ENCODE data around the gene FGFR1OP2. TPM values are rescaled to one million over a fixed set of nuclear protein-coding genes. Genes with fewer than 3 reads are reported as not detected.

Gene FGFR1OP2
- total RNA-seq, 2 experiments from 2014 or later, result 49.1 to 50.7 TPM

- Mint-ChIP-seq H3K4me3 (no peak overlapping the region), H3K36me3 (peaks cover 40% of the 10 kb centered on the region), H3K27ac (no peak overlapping the region), H3K4me1 (ENCODE audit: low read depth) (peaks cover 5% of the 10 kb centered on the region), H3K9me3 (no peaks in the 10 kb centered on the region), H3K27me3 (no peaks in the 10 kb centered on the region)
- intact Hi-C loops (cut with micrococcal nuclease), result no loop called here
- CTCF ChIA-PET, result no interaction called here
- DNase-seq, result no peak
- POLR2A ChIA-PET, result no interaction called here
These were observed 49.6 kb downstream of the FGFR1OP2 start for GRCh38 chr12:26987634-26988424.

- H3K9me3 Mint-ChIP-seq, result no peaks in the 10 kb centered on the region
- no peak overlapping the region for H3K4me3 Mint-ChIP-seq
- no peak for DNase-seq
- H3K4me1 Mint-ChIP-seq (ENCODE audit: low read depth), result peaks cover 5% of the 10 kb centered on the region
- H3K36me3 Mint-ChIP-seq, result peaks cover 39% of the 10 kb centered on the region
- no peak overlapping the region for H3K27ac Mint-ChIP-seq
- intact Hi-C loops (cut with micrococcal nuclease), result no loop called here
- ChIA-PET CTCF (interaction anchor here (0.5 kb wide), 1 partner anchor 70 kb away, joined by 3 read pairs; no protein-coding TSS in a partner anchor), POLR2A (no interaction called here)
- no peaks in the 10 kb centered on the region for H3K27me3 Mint-ChIP-seq
These were observed 50.4 kb downstream of the FGFR1OP2 start for GRCh38 chr12:26988703-26989102.

- no peak for DNase-seq
- CTCF ChIA-PET, result no interaction called here
- POLR2A ChIA-PET, result no interaction called here
- H3K4me1 Mint-ChIP-seq (ENCODE audit: low read depth), result no peaks in the 10 kb centered on the region
- H3K27ac Mint-ChIP-seq, result no peak overlapping the region
- intact Hi-C loops (cut with micrococcal nuclease), result no loop called here
- peaks cover 32% of the 10 kb centered on the region for H3K36me3 Mint-ChIP-seq
- H3K9me3 Mint-ChIP-seq, result no peaks in the 10 kb centered on the region
- H3K27me3 Mint-ChIP-seq, result no peaks in the 10 kb centered on the region
- H3K4me3 Mint-ChIP-seq, result no peak overlapping the region
These were observed 51.6 kb downstream of the FGFR1OP2 start for GRCh38 chr12:26989873-26990272.

GRCh38 chr12:26991826-26992225 lies 53.6 kb downstream of the FGFR1OP2 start:
- peaks cover 27% of the 10 kb centered on the region for H3K36me3 Mint-ChIP-seq
- no peaks in the 10 kb centered on the region for H3K9me3 Mint-ChIP-seq
- CTCF ChIA-PET, result no interaction called here

GRCh38 chr12:26994109-26994508 lies 55.8 kb downstream of the FGFR1OP2 start:
- no peak overlapping the region for H3K4me3 Mint-ChIP-seq
- H3K27me3 Mint-ChIP-seq, result no peaks in the 10 kb centered on the region
- no peaks in the 10 kb centered on the region for H3K4me1 Mint-ChIP-seq (ENCODE audit: low read depth)
- ChIA-PET CTCF (no interaction called here), POLR2A (no interaction called here)
- no peak overlapping the region for H3K27ac Mint-ChIP-seq
- intact Hi-C loops (cut with micrococcal nuclease), result no loop called here
- no peak for DNase-seq
- H3K36me3 Mint-ChIP-seq, result peaks cover 16% of the 10 kb centered on the region
- no peaks in the 10 kb centered on the region for H3K9me3 Mint-ChIP-seq

More at GRCh38 chr12:26991826-26992225, 53.6 kb downstream of the FGFR1OP2 start:
- intact Hi-C loops (cut with micrococcal nuclease), result no loop called here
- no peak for DNase-seq
- H3K27me3 Mint-ChIP-seq, result no peaks in the 10 kb centered on the region
- H3K4me1 Mint-ChIP-seq (ENCODE audit: low read depth), result no peaks in the 10 kb centered on the region
- POLR2A ChIA-PET, result interaction anchor here (0.9 kb wide), 1 partner anchor 17 kb away, joined by 3 read pairs; no protein-coding TSS in a partner anchor
- H3K27ac Mint-ChIP-seq, result no peak overlapping the region
- no peak overlapping the region for H3K4me3 Mint-ChIP-seq

- Mint-ChIP-seq H3K27ac (no peak overlapping the region), H3K4me3 (no peak overlapping the region), H3K4me1 (ENCODE audit: low read depth) (peaks cover 1% of the 10 kb centered on the region), H3K27me3 (no peaks in the 10 kb centered on the region), H3K36me3 (peaks cover 12% of the 10 kb centered on the region), H3K9me3 (no peaks in the 10 kb centered on the region)
- intact Hi-C loops (cut with micrococcal nuclease), result no loop called here
- ChIA-PET POLR2A (no interaction called here), CTCF (no interaction called here)
- no peak for DNase-seq
These were observed 57.4 kb downstream of the FGFR1OP2 start for GRCh38 chr12:26995706-26996105.

GRCh38 chr12:26997003-26997402 lies 58.7 kb downstream of the FGFR1OP2 start:
- no peak overlapping the region for H3K27ac Mint-ChIP-seq
- H3K36me3 Mint-ChIP-seq, result peaks cover 15% of the 10 kb centered on the region
- no peak for DNase-seq
- H3K27me3 Mint-ChIP-seq, result no peaks in the 10 kb centered on the region
- intact Hi-C loops (cut with micrococcal nuclease), result no loop called here
- no peak overlapping the region for H3K4me3 Mint-ChIP-seq
- peaks cover 10% of the 10 kb centered on the region for H3K4me1 Mint-ChIP-seq (ENCODE audit: low read depth)
- POLR2A ChIA-PET, result no interaction called here
- CTCF ChIA-PET, result no interaction called here
- no peaks in the 10 kb centered on the region for H3K9me3 Mint-ChIP-seq

- peaks cover 14% of the 10 kb centered on the region for H3K4me1 Mint-ChIP-seq (ENCODE audit: low read depth)
- ChIA-PET POLR2A (no interaction called here), CTCF (no interaction called here)
- no peak for DNase-seq
- H3K36me3 Mint-ChIP-seq, result peaks cover 6% of the 10 kb centered on the region
- intact Hi-C loops (cut with micrococcal nuclease), result no loop called here
- H3K27me3 Mint-ChIP-seq, result no peaks in the 10 kb centered on the region
- H3K9me3 Mint-ChIP-seq, result no peaks in the 10 kb centered on the region
- no peak overlapping the region for H3K4me3 Mint-ChIP-seq
- H3K27ac Mint-ChIP-seq, result no peak overlapping the region
These were observed 62.7 kb downstream of the FGFR1OP2 start for GRCh38 chr12:27000961-27001360.

GRCh38 chr12:27001663-27002062 lies 63.4 kb downstream of the FGFR1OP2 start:
- no peak overlapping the region for H3K27ac Mint-ChIP-seq
- peaks cover 6% of the 10 kb centered on the region for H3K36me3 Mint-ChIP-seq
- CTCF ChIA-PET, result no interaction called here

GRCh38 chr12:27002141-27002540 lies 63.9 kb downstream of the FGFR1OP2 start:
- Mint-ChIP-seq H3K4me3 (no peak overlapping the region), H3K9me3 (no peaks in the 10 kb centered on the region), H3K27me3 (no peaks in the 10 kb centered on the region), H3K4me1 (ENCODE audit: low read depth) (peaks cover 14% of the 10 kb centered on the region), H3K36me3 (peaks cover 6% of the 10 kb centered on the region), H3K27ac (no peak overlapping the region)
- ChIA-PET POLR2A (interaction anchor here (0.6 kb wide), 1 partner anchor 30 kb away, joined by 3 read pairs; no protein-coding TSS in a partner anchor), CTCF (interaction anchor here (0.8 kb wide), 1 partner anchor 138 kb away, joined by 3 read pairs; no protein-coding TSS in a partner anchor)
- DNase-seq, result no peak
- intact Hi-C loops (cut with micrococcal nuclease), result no loop called here

More at GRCh38 chr12:27001663-27002062, 63.4 kb downstream of the FGFR1OP2 start:
- POLR2A ChIA-PET, result no interaction called here
- no peak for DNase-seq
- Mint-ChIP-seq H3K4me3 (no peak overlapping the region), H3K27me3 (no peaks in the 10 kb centered on the region), H3K9me3 (no peaks in the 10 kb centered on the region), H3K4me1 (ENCODE audit: low read depth) (peaks cover 14% of the 10 kb centered on the region)
- intact Hi-C loops (cut with micrococcal nuclease), result no loop called here

- H3K4me3 Mint-ChIP-seq, result no peak overlapping the region
- CTCF ChIA-PET, result interaction anchor here (1.4 kb wide), 2 partner anchors 14 to 302 kb away, joined by 3 to 5 read pairs; no protein-coding TSS in a partner anchor
- H3K27me3 Mint-ChIP-seq, result no peaks in the 10 kb centered on the region
- H3K4me1 Mint-ChIP-seq (ENCODE audit: low read depth), result peaks cover 21% of the 10 kb centered on the region
- no peaks in the 10 kb centered on the region for H3K9me3 Mint-ChIP-seq
- peaks cover 4% of the 10 kb centered on the region for H3K36me3 Mint-ChIP-seq
- H3K27ac Mint-ChIP-seq, result no peak overlapping the region
- no peak for DNase-seq
- POLR2A ChIA-PET, result no interaction called here
- intact Hi-C loops (cut with micrococcal nuclease), result no loop called here
These were observed 65.4 kb downstream of the FGFR1OP2 start for GRCh38 chr12:27003421-27004381.

GRCh38 chr12:27005495-27005894 lies 67.2 kb downstream of the FGFR1OP2 start:
- Mint-ChIP-seq H3K9me3 (no peaks in the 10 kb centered on the region), H3K4me1 (ENCODE audit: low read depth) (peaks cover 28% of the 10 kb centered on the region), H3K36me3 (peaks cover 7% of the 10 kb centered on the region), H3K27ac (no peak overlapping the region), H3K4me3 (no peak overlapping the region), H3K27me3 (no peaks in the 10 kb centered on the region)
- DNase-seq, result no peak
- intact Hi-C loops (cut with micrococcal nuclease), result no loop called here
- POLR2A ChIA-PET, result no interaction called here
- CTCF ChIA-PET, result no interaction called here
